Activated T-helper 1 cell treated with anti-CD3 and anti-CD28 coated beads, Interleukin-12 subunit alpha, Interleukin-12 subunit beta, Interleukin-2, Interleukin-4 antibody, amounts not matched to agents 30 ng/mL and 10 ng/mL and 1 ng/mL, durations not matched to agents 14 hours and 24 hours and 36 hours (primary cell): ENCODE data around the gene GALNT13. TPM values are rescaled to one million over a fixed set of nuclear protein-coding genes. Genes with fewer than 3 reads are reported as not detected.

ENCODE experiments used
- DNase-seq: peaks from one replicate; pipeline ENCODE4 v3.0.0; 2021; ENCODE audit warnings: low spot score
- H3K27ac Mint-ChIP-seq: one replicate; pipeline ENCODE4 v1.8.0; 2021; ENCODE audit warnings: mild to moderate bottlenecking, mixed read lengths
- H3K27me3 Mint-ChIP-seq: one replicate; pipeline ENCODE4 v1.8.0; 2022; ENCODE audit warnings: mild to moderate bottlenecking, moderate library complexity, mixed read lengths; ENCODE audit not compliant: insufficient read depth
- H3K36me3 Mint-ChIP-seq: one replicate; pipeline ENCODE4 v1.8.0; 2021; ENCODE audit warnings: low read depth, mixed read lengths
- H3K4me1 Mint-ChIP-seq: one replicate; pipeline ENCODE4 v1.8.0; 2021; ENCODE audit warnings: low read depth, mixed read lengths
- H3K4me3 Mint-ChIP-seq: one replicate; pipeline ENCODE4 v1.8.0; 2021; ENCODE audit warnings: mild to moderate bottlenecking, moderate library complexity, mixed read lengths
- H3K9me3 Mint-ChIP-seq: one replicate; pipeline ENCODE4 v1.8.0; 2021; ENCODE audit warnings: mixed read lengths
- intact Hi-C: fragments of 100-400 bp; cut with micrococcal nuclease; formaldehyde crosslinking; loops from one replicate; pipeline ENCODE4 v1.15.1; 2024
- total RNA-seq: library from RNA; stranded (reverse); gene quantifications from 2 replicates; pipeline ENCODE4 v1.2.3, GENCODE V29; 2022

The GALNT13 gene
- total RNA-seq, 1 donor from 2014 or later = not detected

DNA sequence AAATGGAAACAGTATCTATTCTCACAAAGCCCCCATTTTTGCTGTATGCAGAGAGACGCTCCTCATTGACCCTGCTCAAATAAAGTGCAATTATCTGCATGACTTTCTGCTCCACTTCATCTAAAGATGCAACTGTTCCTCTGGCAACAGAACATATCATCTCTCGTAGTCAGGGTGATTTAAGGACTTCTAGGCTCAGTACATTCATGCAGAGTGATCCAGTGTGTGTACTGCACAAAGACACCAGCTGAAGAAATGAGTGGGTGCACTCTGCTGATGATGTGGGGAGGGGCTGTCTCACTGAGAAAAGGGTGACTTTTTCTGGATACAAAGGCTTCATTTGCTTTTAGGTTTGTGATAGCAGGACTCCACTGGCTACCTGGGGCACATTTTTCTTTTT lies 355.2 kb downstream of the GALNT13 start:
- Mint-ChIP-seq H3K9me3 (peaks cover 4% of the 10 kb centered on the region), H3K27me3 (no peaks in the 10 kb centered on the region), H3K36me3 (no peaks in the 10 kb centered on the region), H3K27ac (no peak overlapping the region), H3K4me1 (no peaks in the 10 kb centered on the region), H3K4me3 (no peak overlapping the region)
- intact Hi-C loops = no loop called here
- no peak for DNase-seq

DNA sequence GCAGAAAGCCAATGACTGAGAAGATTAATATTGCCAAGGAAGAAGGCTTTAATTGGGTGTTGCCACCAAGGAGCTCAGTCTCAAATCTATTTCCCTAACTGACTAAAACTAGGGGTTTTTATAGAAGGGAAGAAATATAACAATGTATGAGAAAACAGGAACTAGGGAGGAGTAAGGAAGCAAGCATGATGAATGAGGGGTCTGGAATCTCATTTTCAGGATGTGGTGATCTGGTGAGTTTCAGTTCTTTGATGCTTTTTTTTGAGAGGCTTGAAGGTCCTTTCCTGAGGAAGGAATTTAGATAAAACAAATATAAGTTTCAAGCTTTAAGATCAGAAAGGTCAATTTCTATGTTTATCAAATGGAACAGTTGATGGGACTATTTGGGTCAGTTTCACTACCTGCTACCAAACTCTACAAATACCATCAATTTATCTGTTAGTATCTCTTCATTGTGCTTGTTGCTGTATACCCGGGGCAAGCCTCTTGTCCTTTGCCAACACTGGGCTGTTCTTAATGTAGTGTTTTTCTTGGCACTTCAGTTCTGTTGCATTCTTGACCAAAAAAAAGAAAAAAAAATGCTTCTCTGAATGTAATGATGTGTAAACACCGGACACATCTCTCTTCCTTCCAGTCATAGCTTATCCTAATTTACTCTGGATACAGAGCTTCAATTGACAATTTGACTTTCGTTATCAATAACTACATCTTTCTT lies 357.0 kb downstream of the GALNT13 start:
- Mint-ChIP-seq H3K27ac (no peak overlapping the region), H3K4me3 (no peak overlapping the region), H3K4me1 (no peaks in the 10 kb centered on the region), H3K27me3 (no peaks in the 10 kb centered on the region), H3K9me3 (peaks cover 4% of the 10 kb centered on the region), H3K36me3 (no peaks in the 10 kb centered on the region)
- intact Hi-C loops = no loop called here
- no peak for DNase-seq

DNA sequence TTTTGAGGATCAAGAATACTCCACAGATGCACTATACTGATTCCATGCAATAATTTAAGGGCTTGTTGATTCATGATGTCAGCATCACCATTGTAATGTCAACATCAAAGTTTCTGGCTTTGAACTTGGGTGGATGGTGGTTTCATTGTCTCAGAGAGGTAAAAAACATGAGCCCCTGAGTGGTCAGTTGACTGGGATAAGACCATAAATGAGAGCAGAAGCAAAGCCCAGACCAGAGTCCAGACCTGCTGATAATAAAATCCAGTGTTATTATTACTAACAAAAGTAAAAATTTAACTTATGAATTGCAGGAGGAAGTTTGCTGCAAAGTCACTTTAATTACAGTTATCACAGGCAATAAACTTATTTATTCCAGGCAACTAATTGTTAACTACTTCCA lies 358.2 kb downstream of the GALNT13 start:
- intact Hi-C loops = no loop called here
- no peak for DNase-seq
- Mint-ChIP-seq H3K4me3 (no peak overlapping the region), H3K27me3 (no peaks in the 10 kb centered on the region), H3K9me3 (peaks cover 1% of the 10 kb centered on the region), H3K27ac (no peak overlapping the region), H3K36me3 (no peaks in the 10 kb centered on the region), H3K4me1 (no peaks in the 10 kb centered on the region)

DNA sequence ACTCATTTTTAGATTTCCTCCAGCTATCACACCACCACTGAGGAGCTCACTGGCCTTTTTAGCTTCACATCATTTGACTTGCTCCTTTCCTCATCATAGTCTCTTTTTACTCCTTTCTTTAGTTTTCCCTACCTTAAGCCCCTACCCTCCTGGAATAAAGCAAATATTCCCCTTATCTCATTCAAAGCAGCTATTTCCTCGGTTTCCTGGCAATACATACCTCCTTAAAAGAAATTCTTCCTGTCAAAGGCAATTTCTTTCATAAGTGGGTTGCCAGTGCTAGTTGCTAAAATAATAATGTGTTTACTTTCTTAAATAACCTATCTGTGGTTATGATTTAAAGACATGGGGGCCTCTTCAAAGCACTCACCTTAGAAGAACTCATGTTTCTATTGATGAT lies 359.3 kb downstream of the GALNT13 start:
- Mint-ChIP-seq H3K27ac (no peak overlapping the region), H3K27me3 (no peaks in the 10 kb centered on the region)
- intact Hi-C loops = no loop called here

DNA sequence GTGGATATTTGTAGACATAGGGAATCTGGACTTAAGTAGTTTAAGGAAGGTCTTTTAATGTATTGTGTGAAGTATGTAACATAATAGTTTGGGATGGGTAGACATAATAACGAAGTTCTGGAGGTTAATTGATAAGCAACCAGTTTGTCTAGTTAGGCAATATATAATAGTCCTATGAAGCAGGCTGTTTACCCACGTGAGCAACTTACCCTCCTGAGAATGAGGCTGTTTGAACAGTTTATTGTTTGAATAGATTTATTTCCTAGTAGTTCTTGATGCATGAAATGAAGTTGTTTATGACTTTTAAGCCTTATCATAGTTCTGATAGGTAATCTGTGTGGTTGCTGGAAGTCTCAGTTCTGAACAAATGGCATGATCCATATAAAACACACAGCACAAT lies 361.5 kb downstream of the GALNT13 start:
- intact Hi-C loops = no loop called here
- DNase-seq = no peak
- no peaks in the 10 kb centered on the region for H3K27me3 Mint-ChIP-seq

More for the DNA sequence above, 359.3 kb downstream of the GALNT13 start:
- H3K36me3 Mint-ChIP-seq = no peaks in the 10 kb centered on the region
- no peak for DNase-seq
- H3K4me3 Mint-ChIP-seq = no peak overlapping the region
- no peaks in the 10 kb centered on the region for H3K9me3 Mint-ChIP-seq
- H3K4me1 Mint-ChIP-seq = no peaks in the 10 kb centered on the region

DNA sequence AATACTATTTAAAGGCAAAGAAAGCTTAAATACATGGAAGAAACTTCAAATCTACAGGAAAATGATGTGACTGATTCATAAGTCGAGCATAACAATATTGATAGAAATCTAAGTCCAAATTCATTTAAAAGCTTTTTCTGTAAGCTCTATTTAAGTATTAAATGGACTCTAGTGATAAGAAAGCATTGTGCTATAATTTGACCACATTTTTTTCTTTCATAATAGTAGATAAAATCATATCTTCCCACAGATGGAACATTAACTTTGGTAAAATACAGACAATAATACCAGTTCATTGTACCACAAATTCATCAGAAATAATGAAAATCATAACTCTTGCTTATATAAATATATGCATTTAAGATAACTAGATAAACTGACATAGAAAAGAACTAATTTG lies 366.5 kb downstream of the GALNT13 start:
- no peak for DNase-seq
- Mint-ChIP-seq H3K9me3 (no peaks in the 10 kb centered on the region), H3K36me3 (no peaks in the 10 kb centered on the region), H3K27me3 (no peaks in the 10 kb centered on the region), H3K4me1 (no peaks in the 10 kb centered on the region), H3K27ac (no peak overlapping the region), H3K4me3 (no peak overlapping the region)
- intact Hi-C loops = no loop called here

More for the DNA sequence above, 361.5 kb downstream of the GALNT13 start:
- H3K9me3 Mint-ChIP-seq = no peaks in the 10 kb centered on the region
- H3K36me3 Mint-ChIP-seq = no peaks in the 10 kb centered on the region
- no peaks in the 10 kb centered on the region for H3K4me1 Mint-ChIP-seq
- H3K27ac Mint-ChIP-seq = no peak overlapping the region
- no peak overlapping the region for H3K4me3 Mint-ChIP-seq

DNA sequence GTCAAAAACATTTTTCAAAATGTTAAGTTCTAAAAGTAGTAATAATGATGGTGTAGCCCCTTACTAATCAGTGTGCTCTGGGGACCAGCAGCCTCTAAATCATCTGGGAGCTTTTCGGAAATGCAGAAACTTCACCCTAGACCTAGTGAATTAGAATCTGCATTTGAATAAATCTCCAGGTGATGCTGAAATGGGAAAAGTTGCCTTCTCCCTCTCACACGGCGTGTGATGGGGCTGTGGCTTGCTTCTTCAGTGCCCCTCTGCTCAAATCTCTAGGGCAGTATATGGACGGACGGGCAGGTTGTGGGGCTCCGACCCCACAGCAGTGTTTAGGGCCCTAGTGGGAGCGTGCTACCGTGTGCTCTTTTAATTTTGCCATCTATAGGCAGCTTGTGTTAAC lies 368.6 kb downstream of the GALNT13 start:
- no peaks in the 10 kb centered on the region for H3K4me1 Mint-ChIP-seq
- H3K36me3 Mint-ChIP-seq = no peaks in the 10 kb centered on the region
- DNase-seq = no peak
- no peaks in the 10 kb centered on the region for H3K9me3 Mint-ChIP-seq
- no peak overlapping the region for H3K4me3 Mint-ChIP-seq
- no peaks in the 10 kb centered on the region for H3K27me3 Mint-ChIP-seq
- intact Hi-C loops = no loop called here
- H3K27ac Mint-ChIP-seq = no peak overlapping the region

DNA sequence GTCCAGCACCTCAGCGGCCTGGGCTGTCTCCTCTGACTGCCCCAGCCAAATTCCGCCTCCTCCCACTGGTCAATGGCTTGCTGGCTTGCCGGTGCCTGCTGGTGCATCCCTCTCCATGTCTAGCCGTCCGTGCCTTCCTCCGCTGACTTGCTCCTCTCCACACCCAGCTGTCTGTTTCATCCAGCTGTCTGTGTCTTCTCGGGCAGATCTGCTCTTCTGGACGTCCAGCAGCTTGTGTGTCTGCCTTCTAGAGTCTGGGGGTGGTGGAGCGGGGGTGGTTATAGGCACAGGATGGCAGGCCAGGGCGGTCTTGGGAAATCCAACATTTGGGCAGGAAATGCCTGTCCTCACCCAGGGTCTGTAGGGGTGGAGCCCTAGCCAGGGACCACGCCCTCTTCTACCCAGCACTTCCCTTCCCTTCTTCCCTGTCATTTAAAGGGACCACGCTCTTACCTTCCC lies 369.2 kb downstream of the GALNT13 start:
- Mint-ChIP-seq H3K27ac (no peak overlapping the region), H3K36me3 (no peaks in the 10 kb centered on the region), H3K4me1 (no peaks in the 10 kb centered on the region), H3K9me3 (no peaks in the 10 kb centered on the region), H3K4me3 (no peak overlapping the region), H3K27me3 (no peaks in the 10 kb centered on the region)
- intact Hi-C loops = no loop called here
- DNase-seq = no peak

DNA sequence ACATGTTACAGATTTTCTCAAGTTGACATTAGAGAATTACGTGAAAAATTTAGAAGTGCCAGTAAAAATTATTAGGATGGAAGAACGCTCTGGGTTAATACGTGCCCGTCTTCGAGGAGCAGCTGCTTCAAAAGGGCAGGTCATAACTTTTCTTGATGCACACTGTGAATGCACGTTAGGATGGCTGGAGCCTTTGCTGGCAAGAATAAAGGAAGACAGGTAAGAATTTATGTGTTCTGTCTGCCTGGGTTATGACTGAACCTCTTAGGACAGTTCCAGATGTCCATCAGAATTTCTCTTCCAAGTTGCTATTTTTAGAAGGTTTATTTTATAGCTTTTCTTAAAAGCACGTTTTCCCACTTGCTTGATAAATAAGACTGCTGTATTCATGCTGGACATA lies 371.0 kb downstream of the GALNT13 start:
- no peaks in the 10 kb centered on the region for H3K36me3 Mint-ChIP-seq
- DNase-seq = no peak
- no peak overlapping the region for H3K4me3 Mint-ChIP-seq
- H3K27ac Mint-ChIP-seq = no peak overlapping the region
- no peaks in the 10 kb centered on the region for H3K9me3 Mint-ChIP-seq
- no peaks in the 10 kb centered on the region for H3K27me3 Mint-ChIP-seq
- no peaks in the 10 kb centered on the region for H3K4me1 Mint-ChIP-seq
- intact Hi-C loops = no loop called here

DNA sequence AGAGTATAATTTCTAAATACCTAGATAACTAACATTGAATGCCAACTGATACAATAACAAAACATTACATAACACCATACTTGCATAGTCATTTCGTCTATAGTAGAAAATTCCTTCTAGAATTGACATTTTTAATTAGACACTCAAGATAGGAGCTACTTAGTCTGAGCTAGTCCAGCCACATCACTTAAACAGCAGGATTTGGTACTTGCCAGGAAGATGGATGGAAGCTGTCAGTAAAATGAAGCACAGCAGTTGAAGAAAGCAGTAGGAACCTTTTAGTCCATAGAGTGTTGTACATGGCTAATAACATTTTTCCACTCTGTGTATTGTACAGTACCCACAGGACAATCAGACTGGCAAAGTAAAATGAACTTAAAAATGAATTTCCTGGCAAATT lies 372.0 kb downstream of the GALNT13 start:
- no peak overlapping the region for H3K27ac Mint-ChIP-seq
- no peak for DNase-seq
- no peaks in the 10 kb centered on the region for H3K36me3 Mint-ChIP-seq
- H3K9me3 Mint-ChIP-seq = no peaks in the 10 kb centered on the region
- no peaks in the 10 kb centered on the region for H3K4me1 Mint-ChIP-seq
- H3K27me3 Mint-ChIP-seq = no peaks in the 10 kb centered on the region
- intact Hi-C loops = no loop called here
- H3K4me3 Mint-ChIP-seq = no peak overlapping the region

DNA sequence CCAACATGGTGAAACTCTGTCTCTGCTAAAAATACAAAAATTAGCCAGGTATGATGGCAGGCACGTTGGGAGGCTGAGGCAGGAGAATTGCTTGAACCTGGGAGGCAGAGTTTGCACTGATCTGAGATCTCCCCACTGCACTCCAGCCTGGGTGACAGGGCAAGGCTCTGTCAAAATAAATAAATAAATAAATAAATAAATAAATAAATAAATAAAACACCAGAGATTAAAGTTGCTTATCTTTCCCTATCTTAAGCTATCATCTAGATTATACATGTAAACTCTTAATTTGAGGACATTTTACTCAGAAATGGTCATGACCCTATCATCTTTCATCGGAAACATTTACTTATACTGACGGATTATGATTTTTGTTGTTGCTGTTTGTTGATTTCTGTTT lies 373.2 kb downstream of the GALNT13 start:
- Mint-ChIP-seq H3K27ac (no peak overlapping the region), H3K4me3 (no peak overlapping the region), H3K4me1 (no peaks in the 10 kb centered on the region), H3K36me3 (no peaks in the 10 kb centered on the region), H3K9me3 (no peaks in the 10 kb centered on the region), H3K27me3 (no peaks in the 10 kb centered on the region)
- intact Hi-C loops = no loop called here
- DNase-seq = no peak

DNA sequence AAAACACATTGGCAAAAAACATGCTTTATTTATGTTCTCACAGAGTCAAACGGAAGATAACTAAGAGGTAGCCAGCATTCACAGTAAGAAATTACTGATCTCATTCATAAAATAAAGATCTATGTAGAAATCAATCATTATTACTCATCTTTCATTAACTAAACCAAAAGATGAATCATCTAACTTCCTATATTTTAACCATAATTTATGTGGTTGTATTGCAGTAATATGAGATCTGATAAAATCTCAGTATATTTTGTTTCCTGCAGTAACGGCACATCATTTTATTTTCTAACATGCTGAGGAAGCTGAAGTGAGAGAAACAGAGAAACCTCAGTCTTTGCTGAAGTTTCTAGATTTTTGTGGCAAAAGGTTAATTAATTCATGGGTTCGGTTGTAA lies 375.8 kb downstream of the GALNT13 start:
- no peak for DNase-seq
- Mint-ChIP-seq H3K36me3 (no peaks in the 10 kb centered on the region), H3K4me3 (no peak overlapping the region), H3K9me3 (no peaks in the 10 kb centered on the region), H3K27ac (no peak overlapping the region), H3K4me1 (no peaks in the 10 kb centered on the region), H3K27me3 (no peaks in the 10 kb centered on the region)
- intact Hi-C loops = no loop called here

DNA sequence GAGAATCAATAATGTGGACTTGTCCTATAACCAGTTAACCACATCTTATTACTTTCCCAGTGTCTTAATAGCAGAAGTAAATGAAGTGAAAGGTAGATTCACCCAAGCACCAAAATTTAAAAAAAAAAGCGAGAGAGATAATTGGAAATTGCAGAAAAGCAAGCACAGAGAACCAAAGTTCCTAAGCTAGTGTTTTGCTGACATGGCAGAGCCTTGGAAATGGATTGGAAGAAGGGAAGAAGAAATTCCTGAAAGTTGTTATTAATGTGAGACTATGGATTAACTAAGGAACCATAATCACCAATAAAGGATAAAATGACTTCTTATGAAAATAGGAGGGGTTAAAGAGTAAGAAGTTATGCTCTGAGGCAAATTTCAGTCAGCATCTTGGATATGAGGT lies 384.4 kb downstream of the GALNT13 start:
- H3K27ac Mint-ChIP-seq = no peak overlapping the region
- DNase-seq = no peak
- H3K27me3 Mint-ChIP-seq = no peaks in the 10 kb centered on the region
- intact Hi-C loops = no loop called here
- no peaks in the 10 kb centered on the region for H3K9me3 Mint-ChIP-seq
- no peaks in the 10 kb centered on the region for H3K4me1 Mint-ChIP-seq
- H3K4me3 Mint-ChIP-seq = no peak overlapping the region
- no peaks in the 10 kb centered on the region for H3K36me3 Mint-ChIP-seq

DNA sequence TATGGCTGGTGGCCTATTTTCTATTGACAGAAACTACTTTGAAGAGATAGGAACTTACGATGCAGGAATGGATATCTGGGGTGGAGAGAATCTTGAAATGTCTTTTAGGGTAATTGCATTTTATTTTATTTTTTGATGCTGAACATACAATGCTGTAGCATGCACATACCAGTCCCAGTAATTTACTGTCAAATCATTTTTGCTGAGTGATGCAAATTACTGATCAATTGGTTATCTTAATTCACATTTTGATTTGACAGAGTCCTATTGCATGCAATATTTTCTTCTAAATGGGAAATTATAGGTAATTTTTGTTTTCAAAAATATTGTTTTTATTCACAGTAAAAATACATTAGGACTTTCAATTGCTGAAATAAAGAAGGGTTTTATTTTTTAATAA lies 387.3 kb downstream of the GALNT13 start:
- DNase-seq = no peak
- Mint-ChIP-seq H3K4me1 (no peaks in the 10 kb centered on the region), H3K36me3 (no peaks in the 10 kb centered on the region), H3K27me3 (no peaks in the 10 kb centered on the region), H3K4me3 (no peak overlapping the region), H3K27ac (no peak overlapping the region), H3K9me3 (no peaks in the 10 kb centered on the region)
- intact Hi-C loops = no loop called here
